Measurements from ENCODE around the gene NTN1.
A peak's percentile ranks its signal among the peaks of the same experiment; 100 is the strongest.

Gene NTN1

DNA sequence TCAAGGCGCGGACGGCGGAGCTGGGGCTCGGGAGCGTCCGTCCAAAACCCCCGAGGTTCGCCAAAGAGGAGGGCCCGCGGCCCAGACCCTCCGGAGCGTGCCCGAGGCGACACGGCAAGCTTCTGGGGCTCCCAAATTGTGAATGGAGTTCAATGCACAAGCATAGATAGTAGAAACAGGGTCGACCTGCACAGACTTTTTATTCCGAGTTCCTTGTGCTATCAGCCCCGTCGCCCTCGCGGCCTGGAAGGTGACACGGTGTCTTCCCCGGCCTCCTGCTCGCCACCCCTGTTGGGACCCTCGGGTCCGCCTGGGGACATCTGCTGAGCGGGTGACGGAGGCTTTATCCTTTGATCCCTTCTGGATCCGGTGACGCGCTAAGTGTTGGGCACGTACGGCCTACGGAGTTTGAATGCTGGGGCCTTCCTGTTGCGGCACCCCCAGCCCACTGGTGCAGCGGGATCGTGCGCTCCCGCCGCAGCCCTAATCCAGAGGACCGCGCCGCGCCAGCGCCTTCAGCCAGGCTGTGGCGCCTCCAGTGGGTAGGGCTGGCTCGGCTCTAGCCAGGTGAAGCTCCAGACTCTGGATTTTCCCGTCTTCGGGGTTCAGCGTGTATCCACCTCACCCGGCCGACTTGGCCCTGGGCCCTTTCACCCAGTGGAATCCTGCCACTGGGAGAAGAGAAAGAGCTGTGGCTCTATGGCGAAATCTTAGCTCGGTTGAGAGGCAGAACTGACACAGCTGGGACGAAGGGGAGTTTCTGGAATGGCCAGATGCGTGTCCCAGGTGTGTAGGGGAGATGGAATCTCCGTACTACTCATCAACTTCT is 17.0 kb upstream of the NTN1 start:
- FAIRE-seq, result peak; percentile 26
- TF ChIP-seq POU2F2 (IDR thresholded peaks at IDR 0.05; ENCODE audit: low read depth, low read length), result no peak
- TF ChIP-seq TAF1 (IDR thresholded peaks at IDR 0.05; ENCODE audit: low read depth, low read length), result no peak
- no peak for TF ChIP-seq POLR2A (IDR thresholded peaks at IDR 0.05; ENCODE audit: low read depth, low read length)
- TF ChIP-seq PAX5 (IDR thresholded peaks at IDR 0.05; ENCODE audit: insufficient read depth, low read length, severe bottlenecking), result no peak
- no peak for TF ChIP-seq SPI1 (IDR thresholded peaks at IDR 0.05; ENCODE audit: low read depth, low read length)
- DNase-seq (ENCODE audit: insufficient read length, low spot score), result no peak

GRCh38 chr17:9004961-9005285 is 16.4 kb upstream of the NTN1 start:
- FAIRE-seq (no peak), DNase-seq (ENCODE audit: insufficient read length, low spot score) (no peak)
- TF ChIP-seq PAX5 (IDR thresholded peaks at IDR 0.05; ENCODE audit: insufficient read depth, low read length, severe bottlenecking) (no peak), SPI1 (IDR thresholded peaks at IDR 0.05; ENCODE audit: low read depth, low read length) (no peak), POLR2A (IDR thresholded peaks at IDR 0.05; ENCODE audit: low read depth, low read length) (no peak), TAF1 (IDR thresholded peaks at IDR 0.05; ENCODE audit: low read depth, low read length) (no peak), POU2F2 (IDR thresholded peaks at IDR 0.05; ENCODE audit: low read depth, low read length) (no peak), POLR2AphosphoS5 (IDR thresholded peaks at IDR 0.05; ENCODE audit: low read depth, low read length) (no peak)

DNA sequence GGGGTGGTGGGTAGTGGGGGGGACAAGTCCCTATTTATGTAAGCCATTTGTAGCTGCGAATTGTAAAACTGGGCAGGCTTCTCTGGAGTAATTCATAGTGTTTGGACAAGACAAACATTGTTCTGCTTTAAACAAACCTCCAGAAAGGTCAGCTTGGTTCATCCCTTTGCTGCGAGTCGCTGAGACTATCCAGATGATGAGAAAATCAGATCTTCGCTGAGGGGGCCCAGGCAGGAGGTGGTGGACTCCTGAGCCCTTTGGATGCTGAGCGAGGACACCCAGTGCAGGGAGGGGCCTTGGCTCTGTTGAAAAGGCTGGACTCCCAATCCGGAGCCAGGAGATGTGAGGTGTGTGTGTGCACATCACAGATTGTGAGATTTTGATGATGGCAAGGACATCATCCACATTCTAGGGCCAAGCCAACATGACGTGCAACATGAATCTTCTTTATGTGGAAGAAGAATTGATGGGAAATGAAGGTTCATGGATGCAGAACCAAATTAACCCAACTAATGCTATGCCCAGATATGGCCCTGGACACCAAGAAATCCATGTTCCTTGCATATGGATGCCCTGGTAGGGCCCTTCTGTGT is 15.0 kb upstream of the NTN1 start:
- DNase-seq (ENCODE audit: insufficient read length, low spot score) (no peak), FAIRE-seq (no peak)
- no peak for TF ChIP-seq SPI1 (IDR thresholded peaks at IDR 0.05; ENCODE audit: low read depth, low read length)
- no peak for TF ChIP-seq POU2F2 (IDR thresholded peaks at IDR 0.05; ENCODE audit: low read depth, low read length)
- no peak for TF ChIP-seq POLR2A (IDR thresholded peaks at IDR 0.05; ENCODE audit: low read depth, low read length)
- no peak for TF ChIP-seq PAX5 (IDR thresholded peaks at IDR 0.05; ENCODE audit: insufficient read depth, low read length, severe bottlenecking)
- no peak for TF ChIP-seq TAF1 (IDR thresholded peaks at IDR 0.05; ENCODE audit: low read depth, low read length)
- TF ChIP-seq POLR2AphosphoS5 (IDR thresholded peaks at IDR 0.05; ENCODE audit: low read depth, low read length), result no peak

DNA sequence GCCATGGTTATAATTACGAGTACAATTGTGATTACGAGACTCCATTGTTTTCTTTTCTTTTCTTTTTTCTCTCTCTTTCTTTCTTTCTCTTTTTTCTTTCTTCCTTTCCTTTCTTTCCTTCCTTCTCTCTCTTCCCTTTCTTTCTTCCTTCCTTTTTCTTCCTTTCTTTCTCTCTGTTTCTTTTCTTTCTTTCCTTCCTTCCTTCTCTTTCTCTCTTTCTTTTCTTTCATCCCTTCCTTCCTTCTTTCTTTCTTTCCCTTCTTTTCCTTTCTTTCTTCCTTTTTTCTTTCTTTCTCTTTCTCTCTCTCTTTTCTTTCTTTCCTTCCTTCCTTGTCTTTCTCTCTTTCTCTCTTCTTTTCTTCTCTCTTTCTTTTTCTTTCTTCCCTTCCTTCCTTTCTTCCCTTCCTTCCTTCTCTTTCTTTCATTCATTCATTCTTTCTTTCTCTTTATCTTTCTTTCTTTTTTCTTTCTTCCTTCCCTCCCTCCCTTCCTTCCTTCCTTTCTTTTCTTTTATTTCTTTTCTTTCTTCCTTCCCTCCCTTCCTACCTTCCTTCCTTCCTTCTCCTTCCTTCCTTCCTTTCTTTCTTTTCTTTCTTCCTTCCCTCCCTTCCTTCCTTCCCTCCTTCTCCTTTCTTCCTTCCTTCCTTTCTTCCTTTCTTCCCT is 14.1 kb upstream of the NTN1 start:
- FAIRE-seq, result no peak
- no peak for DNase-seq (ENCODE audit: insufficient read length, low spot score)
- TF ChIP-seq POLR2A (IDR thresholded peaks at IDR 0.05; ENCODE audit: low read depth, low read length) (no peak), PAX5 (IDR thresholded peaks at IDR 0.05; ENCODE audit: insufficient read depth, low read length, severe bottlenecking) (no peak), POU2F2 (IDR thresholded peaks at IDR 0.05; ENCODE audit: low read depth, low read length) (no peak), POLR2AphosphoS5 (IDR thresholded peaks at IDR 0.05; ENCODE audit: low read depth, low read length) (no peak), TAF1 (IDR thresholded peaks at IDR 0.05; ENCODE audit: low read depth, low read length) (no peak), SPI1 (IDR thresholded peaks at IDR 0.05; ENCODE audit: low read depth, low read length) (no peak)

- no peak for TF ChIP-seq POLR2AphosphoS5 (IDR thresholded peaks at IDR 0.05; ENCODE audit: low read depth, low read length)
- no peak for TF ChIP-seq POLR2A (IDR thresholded peaks at IDR 0.05; ENCODE audit: low read depth, low read length)
- TF ChIP-seq PAX5 (IDR thresholded peaks at IDR 0.05; ENCODE audit: insufficient read depth, low read length, severe bottlenecking), result no peak
- DNase-seq (ENCODE audit: insufficient read length, low spot score), result no peak
- no peak for FAIRE-seq
Observed at GRCh38 chr17:9009096-9009495, 12.2 kb upstream of the NTN1 start.

GRCh38 chr17:9009737-9010136 is 11.6 kb upstream of the NTN1 start:
- FAIRE-seq (no peak), DNase-seq (ENCODE audit: insufficient read length, low spot score) (no peak)
- TF ChIP-seq POU2F2 (IDR thresholded peaks at IDR 0.05; ENCODE audit: low read depth, low read length) (no peak), POLR2A (IDR thresholded peaks at IDR 0.05; ENCODE audit: low read depth, low read length) (no peak), TAF1 (IDR thresholded peaks at IDR 0.05; ENCODE audit: low read depth, low read length) (no peak), SPI1 (IDR thresholded peaks at IDR 0.05; ENCODE audit: low read depth, low read length) (no peak)

DNA sequence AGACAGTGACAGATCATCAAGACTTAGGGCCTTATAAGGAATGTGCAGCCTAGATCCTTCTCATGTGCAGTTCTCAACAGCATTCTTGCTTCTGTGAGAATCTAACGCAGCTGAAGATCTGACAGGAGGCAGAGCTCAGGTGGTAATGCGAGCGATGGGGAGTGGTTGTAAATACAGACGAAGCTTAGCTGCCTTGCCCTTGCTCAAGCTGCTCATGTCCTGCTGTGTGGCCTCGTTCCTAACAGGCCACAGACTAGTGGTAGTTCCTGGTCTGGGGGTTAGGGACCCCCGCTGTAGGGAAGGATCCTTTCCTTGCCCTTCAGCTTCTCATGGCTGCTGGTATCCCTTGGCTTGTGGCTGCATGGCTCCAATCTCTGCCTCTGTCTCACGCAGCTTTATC is 10.3 kb upstream of the NTN1 start:
- DNase-seq (ENCODE audit: insufficient read length, low spot score) (no peak), FAIRE-seq (no peak)
- no peak for TF ChIP-seq SPI1 (IDR thresholded peaks at IDR 0.05; ENCODE audit: low read depth, low read length)
- no peak for TF ChIP-seq POLR2AphosphoS5 (IDR thresholded peaks at IDR 0.05; ENCODE audit: low read depth, low read length)
- TF ChIP-seq TAF1 (IDR thresholded peaks at IDR 0.05; ENCODE audit: low read depth, low read length), result no peak
- TF ChIP-seq POU2F2 (IDR thresholded peaks at IDR 0.05; ENCODE audit: low read depth, low read length), result no peak
- no peak for TF ChIP-seq PAX5 (IDR thresholded peaks at IDR 0.05; ENCODE audit: insufficient read depth, low read length, severe bottlenecking)
- TF ChIP-seq POLR2A (IDR thresholded peaks at IDR 0.05; ENCODE audit: low read depth, low read length), result no peak

GRCh38 chr17:9016941-9017552 is 4.3 kb upstream of the NTN1 start:
- TF ChIP-seq SPI1 (IDR thresholded peaks at IDR 0.05; ENCODE audit: low read depth, low read length), result peak; percentile 40
- no peak for TF ChIP-seq POLR2AphosphoS5 (IDR thresholded peaks at IDR 0.05; ENCODE audit: low read depth, low read length)
- FAIRE-seq (peak; percentile 16), DNase-seq (ENCODE audit: insufficient read length, low spot score) (no peak)

GRCh38 chr17:9018726-9019125 is 2.6 kb upstream of the NTN1 start:
- DNase-seq (ENCODE audit: insufficient read length, low spot score) (no peak), FAIRE-seq (no peak)
- TF ChIP-seq POLR2AphosphoS5 (IDR thresholded peaks at IDR 0.05; ENCODE audit: low read depth, low read length), result no peak
